ENCODE data around the gene STX8.
"Not testable (repeated sequence)": the region's sequence is repeated elsewhere in the genome, so short reads cannot be mapped to it uniquely, and the experiment has no call there.

Gene STX8, protein sequence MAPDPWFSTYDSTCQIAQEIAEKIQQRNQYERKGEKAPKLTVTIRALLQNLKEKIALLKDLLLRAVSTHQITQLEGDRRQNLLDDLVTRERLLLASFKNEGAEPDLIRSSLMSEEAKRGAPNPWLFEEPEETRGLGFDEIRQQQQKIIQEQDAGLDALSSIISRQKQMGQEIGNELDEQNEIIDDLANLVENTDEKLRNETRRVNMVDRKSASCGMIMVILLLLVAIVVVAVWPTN

DNA sequence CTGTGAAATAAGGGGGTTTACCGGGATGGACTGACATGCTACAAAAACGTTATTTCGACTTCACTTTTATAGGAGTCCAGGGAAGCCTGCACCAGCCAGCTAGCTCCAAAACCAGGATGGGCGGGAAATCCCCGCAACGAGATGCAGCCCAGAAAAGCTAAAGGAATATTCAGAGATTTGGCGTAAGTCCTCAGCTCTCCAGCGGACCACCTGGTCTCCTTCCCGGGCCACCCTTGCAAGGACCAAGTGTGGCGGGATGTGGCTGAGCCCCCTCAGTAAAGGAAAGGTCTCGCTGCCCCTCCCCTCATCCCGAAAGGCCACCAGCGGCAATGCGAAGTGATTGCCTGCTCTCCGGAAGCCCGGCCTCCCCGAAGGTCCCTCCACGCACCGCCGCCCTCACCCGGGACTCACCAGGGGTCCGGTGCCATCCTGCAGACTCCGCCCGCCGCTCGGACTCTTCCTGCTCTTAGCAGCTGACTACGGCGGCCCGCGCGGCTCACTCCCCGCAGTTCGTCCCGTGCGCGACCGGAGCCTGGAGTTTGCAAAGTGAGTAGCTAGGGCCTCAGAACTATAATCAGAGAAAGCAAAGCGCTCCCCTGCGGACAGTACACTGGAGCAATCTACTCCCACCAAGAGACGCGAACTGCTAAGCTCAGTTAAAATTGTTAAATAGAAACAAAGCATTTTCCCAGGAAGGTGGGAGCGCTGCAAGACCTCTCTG is at the start of gene STX8:
STX8 (minus strand) TSS at position 440 of the 721 bp plus-strand sequence; CDS start at position 428, 12 bp downstream.
- TF ChIP-seq, protein P1, sequence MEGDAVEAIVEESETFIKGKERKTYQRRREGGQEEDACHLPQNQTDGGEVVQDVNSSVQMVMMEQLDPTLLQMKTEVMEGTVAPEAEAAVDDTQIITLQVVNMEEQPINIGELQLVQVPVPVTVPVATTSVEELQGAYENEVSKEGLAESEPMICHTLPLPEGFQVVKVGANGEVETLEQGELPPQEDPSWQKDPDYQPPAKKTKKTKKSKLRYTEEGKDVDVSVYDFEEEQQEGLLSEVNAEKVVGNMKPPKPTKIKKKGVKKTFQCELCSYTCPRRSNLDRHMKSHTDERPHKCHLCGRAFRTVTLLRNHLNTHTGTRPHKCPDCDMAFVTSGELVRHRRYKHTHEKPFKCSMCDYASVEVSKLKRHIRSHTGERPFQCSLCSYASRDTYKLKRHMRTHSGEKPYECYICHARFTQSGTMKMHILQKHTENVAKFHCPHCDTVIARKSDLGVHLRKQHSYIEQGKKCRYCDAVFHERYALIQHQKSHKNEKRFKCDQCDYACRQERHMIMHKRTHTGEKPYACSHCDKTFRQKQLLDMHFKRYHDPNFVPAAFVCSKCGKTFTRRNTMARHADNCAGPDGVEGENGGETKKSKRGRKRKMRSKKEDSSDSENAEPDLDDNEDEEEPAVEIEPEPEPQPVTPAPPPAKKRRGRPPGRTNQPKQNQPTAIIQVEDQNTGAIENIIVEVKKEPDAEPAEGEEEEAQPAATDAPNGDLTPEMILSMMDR (conservative IDR thresholded peaks at IDR 0.05): no peak
- H3K27ac ChIP-seq: peak within 1 kb of the TSS; percentile 55; the same call in 1 of the 2 replicates

DNA sequence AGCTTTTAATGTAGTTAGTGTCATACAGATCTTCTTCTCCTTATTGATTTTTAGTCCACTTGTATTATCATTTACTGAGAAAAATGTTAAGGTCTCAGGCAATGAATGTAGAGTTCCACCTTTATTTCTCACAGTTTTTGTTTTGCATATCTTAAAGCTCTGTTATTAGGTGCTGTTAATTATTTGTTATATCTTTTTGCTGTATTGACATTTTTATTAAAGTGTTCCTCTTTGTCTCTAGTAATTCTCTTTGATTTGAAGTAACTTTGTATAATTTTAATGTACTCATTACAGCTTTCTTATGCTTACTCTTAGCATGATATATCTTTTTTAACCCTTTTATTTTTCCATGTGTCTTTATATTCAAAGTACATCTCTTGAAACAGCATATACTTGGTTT is 47.3 kb upstream of the STX8 start:
- H3K27ac ChIP-seq: no peak overlapping the region
- TF ChIP-seq, protein P1 (conservative IDR thresholded peaks at IDR 0.05): no peak

DNA sequence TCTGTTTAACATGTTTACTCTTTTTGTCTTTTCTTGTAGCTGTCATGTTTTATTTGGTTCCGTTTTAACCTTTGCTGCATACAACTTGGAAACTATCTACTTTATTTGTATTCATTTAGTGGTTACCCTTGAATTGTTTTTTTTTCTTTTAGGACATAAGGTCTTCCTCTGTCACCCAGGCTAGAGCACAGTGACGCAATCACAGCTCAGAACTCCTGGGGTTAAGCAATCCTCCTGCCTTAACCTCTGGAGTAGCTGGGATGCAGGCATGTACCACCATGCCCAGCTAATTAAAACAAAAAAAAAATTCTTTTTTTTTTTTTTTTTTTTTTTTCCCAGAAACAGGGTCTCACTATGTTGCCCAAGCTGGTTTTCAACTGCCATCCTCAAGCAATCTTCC is 39.9 kb upstream of the STX8 start:
- TF ChIP-seq, protein P1 (conservative IDR thresholded peaks at IDR 0.05): no peak
- H3K27ac ChIP-seq: no peak overlapping the region

DNA sequence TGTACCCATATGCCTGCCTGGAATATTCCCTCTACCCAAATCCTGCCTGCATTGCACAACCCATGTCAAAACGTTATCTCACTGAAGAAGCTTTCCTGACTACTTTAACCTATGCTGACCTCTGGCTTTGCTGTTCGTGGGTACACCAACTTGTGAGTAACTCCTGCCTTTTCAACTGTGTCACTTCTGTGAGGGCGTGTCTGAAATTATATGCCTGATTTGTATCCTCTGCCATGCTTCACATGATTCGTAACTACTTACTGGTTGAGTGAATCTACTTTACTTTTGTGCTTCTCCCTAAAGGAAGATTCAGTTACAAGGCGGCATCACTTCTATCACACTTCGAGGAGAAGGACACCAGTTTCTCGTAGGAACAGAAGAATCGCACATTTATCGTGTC is 36.4 kb upstream of the STX8 start:
- no peak overlapping the region for H3K27ac ChIP-seq
- TF ChIP-seq, protein P1 (conservative IDR thresholded peaks at IDR 0.05): no peak

DNA sequence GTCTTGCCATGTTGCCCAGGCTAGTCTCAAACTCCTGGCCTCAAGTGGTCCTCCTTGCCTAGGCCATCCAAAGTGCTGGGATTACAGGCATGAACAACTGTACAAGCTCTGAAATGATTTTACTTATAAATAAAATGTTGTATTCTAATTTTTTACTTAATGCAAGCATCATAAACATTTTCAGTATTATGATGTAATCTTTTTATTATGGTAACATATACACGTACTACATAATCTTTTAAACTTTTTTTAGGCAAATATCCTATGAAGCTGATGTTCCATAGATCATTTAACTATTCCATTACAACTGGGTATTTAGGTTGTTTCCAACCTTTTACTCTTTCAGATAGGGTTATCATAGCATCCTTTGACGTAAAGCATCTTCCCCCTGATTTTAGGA is 35.9 kb upstream of the STX8 start:
- TF ChIP-seq, protein P1 (conservative IDR thresholded peaks at IDR 0.05): no peak
- no peak overlapping the region for H3K27ac ChIP-seq

DNA sequence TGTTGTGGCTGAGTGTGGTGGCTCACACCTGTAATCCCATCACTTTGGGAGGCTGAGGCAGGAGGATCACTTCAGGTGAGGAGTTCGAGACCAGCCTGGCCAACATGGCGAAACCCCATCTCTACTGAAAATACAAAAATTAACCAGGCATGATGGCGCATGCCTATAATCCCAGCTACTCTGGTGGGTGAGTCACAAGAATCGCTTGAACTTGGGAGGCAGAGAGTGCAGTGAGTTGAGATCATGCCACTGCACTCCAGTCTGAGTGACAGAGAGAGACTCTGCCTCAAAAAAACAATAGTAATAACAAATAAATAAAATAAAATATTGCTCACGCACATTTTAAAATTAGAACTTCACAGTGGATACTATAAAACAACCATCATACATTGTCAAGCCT is 31.4 kb upstream of the STX8 start:
- H3K27ac ChIP-seq: not testable (repeated sequence)

DNA sequence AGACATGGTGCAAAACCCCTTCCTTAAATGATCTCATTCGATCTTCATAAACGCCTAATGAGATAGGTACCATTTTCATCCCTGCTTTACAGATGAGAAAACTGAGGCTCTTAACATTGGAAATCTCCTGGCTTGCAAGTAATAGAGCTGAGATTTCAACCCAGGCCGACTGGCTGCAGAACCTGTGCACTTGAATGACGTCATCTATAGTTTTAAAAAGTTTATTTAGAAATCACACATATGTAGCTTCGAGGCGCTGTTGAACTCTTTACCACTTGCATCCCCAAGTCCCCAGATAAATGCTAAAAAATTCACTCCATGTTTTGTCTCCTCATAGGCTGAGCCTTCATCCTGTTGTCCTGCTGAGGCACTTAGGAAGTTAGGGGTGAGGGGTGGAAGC is 30.8 kb upstream of the STX8 start:
- H3K27ac ChIP-seq: no peak overlapping the region
- TF ChIP-seq, protein P1 (conservative IDR thresholded peaks at IDR 0.05): no peak

DNA sequence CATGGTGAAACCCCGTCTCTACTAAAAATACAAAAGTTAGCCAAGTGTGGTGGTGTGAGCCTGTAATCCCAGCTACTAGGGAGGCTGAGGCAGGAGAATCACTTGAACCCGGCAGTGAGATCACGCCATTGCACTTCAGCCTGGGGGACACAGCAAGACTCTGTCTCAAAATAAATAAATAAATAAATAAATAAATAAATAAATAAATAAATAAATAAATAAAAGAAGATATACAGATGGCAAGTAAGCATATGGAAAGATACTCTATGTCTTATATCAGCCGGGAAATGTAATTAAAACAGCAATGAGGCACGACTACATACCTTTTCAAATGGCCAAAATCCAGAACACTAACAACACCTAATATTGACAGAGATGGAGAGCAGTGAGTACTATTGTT is 29.0 kb upstream of the STX8 start:
- not testable (repeated sequence) for H3K27ac ChIP-seq

Data from VCaP (cell line).